Frontal cortex (tissue), 4 donors: ENCODE measurements around the gene PTPRF. TPM values are rescaled to one million over a fixed set of nuclear protein-coding genes. Genes with fewer than 3 reads are reported as not detected.
"Not testable (repeated sequence)": the region's sequence is repeated elsewhere in the genome, so short reads cannot be mapped to it uniquely, and the experiment has no call there.

Experiments
- DNase-seq, 2 donors: peaks; one replicate each; pipeline ENCODE4 v3.0.0; 2012; ENCODE audit warnings: low spot score in 2 of 2
- FAIRE-seq: peaks from 2 replicates; lab custom pipeline; 2012; peaks lifted over from hg19 to GRCh38; lab: Jason Lieb, UNC
- total RNA-seq: library from RNA; depleted of rRNA; stranded (reverse); fragments of >200 nt; gene quantifications from one replicate; pipeline ENCODE4 v1.2.3, GENCODE V29; 2014
- donor health status: control.
- donor health status: control.
- donor health status: control.

PTPRF gene
- 39.1 TPM for total RNA-seq

DNA sequence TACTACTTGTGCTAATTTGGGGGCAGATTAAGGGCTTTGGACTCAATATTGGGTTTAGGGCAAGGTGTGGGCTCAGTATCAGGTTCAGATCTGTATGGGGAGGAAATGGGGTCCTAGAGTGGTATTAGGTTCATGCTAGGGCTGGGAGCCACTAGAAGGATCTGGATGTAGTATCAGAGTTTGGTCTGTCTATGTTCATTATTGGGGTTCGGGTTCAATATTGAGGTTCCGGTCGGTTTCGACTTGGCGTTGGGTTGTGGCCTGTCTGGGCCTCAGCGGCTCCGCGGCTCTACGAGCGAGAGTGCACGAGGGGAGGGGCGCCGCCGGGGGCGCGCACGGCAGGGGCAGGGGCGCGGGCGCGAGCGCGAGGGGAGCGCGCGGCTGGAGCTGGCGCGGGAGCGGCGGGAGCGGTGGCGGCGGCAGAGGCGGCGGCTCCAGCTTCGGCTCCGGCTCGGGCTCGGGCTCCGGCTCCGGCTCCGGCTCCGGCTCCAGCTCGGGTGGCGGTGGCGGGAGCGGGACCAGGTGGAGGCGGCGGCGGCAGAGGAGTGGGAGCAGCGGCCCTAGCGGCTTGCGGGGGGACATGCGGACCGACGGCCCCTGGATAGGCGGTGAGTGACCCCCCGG, at the start of gene PTPRF:
Gene PTPRF, plus strand, starts transcription at position 401 of the 624 bp plus-strand sequence. CDS start 14,193 bp downstream, outside the sequence.
- FAIRE-seq (no peak), DNase-seq (peak; percentile 80 to 86)

DNA sequence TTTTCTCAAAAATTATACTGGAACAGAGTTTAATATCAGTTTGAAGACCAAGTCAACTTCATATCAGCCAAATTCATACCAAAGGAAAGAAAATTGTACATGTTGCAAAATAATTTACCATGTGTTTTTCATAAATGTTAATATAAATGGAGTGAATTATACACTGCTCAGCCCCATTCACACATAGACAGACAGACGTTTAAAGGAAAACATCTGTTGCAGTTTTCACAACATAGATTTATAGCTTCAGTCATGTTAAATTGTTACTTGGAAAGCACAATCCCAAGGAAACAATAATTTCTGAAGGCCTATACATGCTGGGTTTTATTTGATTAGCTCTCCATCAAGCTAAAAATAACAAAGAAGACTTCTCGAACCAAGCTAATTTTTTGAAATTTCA, 49.2 kb upstream of the PTPRF start:
- DNase-seq (no peak), FAIRE-seq (no peak)

DNA sequence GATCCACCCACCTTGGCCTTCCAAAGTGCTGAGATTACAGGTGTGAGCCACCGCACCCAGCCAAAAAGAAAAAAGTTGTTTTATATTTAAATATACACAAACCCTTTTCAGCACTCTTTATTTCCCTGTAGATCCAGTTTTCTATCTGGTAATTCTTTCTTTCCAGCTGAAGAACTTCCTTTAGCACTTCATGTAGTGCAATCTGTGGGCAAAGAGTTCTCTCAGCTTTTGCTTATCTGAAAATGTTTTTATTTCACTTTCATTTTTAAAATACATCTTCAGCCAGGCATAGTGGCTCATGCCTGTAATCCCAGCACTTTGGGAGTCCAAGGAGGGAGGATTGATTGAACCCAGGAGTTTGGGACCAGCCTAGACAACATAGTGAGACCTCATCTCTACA, 48.5 kb upstream of the PTPRF start:
- DNase-seq (no peak), FAIRE-seq (no peak)

DNA sequence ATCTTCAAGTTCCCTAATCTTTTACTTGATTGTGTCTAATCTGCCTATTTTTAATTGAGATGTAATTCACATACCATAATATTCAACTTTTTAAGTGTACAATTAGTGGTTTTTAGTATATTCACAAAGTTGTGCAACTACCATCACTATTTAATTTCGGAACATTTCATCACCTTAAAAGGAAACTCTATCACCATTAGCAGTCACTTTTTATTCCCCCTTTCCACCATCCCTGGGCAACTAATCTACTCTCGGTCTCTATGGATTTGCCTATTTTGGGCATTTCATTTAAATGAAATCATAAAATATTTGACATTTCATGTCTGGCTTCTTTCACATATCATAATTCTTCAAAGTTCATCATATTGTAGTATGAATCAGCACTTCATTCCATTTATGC, 46.3 kb upstream of the PTPRF start:
- FAIRE-seq (no peak), DNase-seq (no peak)

DNA sequence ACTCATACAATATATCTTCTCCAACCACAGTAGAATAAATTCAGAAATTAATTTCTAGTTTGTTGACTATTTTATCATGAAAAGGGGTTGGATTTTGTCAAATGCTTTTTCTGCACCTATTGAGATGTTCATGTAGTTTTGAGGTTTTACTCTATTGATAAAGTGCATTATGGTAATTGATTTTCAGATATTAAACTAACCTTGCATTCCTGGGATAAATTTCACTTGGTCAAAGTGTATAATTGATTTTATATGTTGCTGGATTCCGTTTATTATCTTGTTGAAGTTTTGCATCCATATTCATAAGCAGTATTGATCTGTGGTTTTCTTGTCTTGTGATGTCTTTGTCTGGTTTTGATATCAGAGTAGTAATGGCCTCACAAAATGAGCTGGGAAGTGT, 42.5 kb upstream of the PTPRF start:
- DNase-seq, result no peak
- no peak for FAIRE-seq

DNA sequence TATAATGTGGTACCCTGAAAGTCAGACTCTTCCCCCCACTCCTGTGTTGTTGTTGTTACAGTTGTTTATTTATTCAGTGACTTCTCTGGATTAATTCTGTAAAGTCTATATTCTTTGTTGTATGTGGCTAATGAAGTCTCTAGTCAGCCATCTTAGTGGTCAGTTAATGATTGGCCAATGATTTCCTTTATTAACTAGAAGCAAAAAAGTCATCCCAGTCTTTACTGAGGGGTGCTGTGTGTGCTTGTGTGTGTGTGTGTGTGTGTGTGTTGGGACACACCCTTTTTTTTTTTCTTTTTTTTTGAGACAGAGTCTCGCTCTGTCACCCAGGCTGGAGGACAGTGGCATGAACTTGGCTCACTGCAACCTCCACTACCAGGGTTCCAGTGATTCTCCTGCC, 39.6 kb upstream of the PTPRF start:
- no peak for FAIRE-seq
- no peak for DNase-seq

- DNase-seq (no peak), FAIRE-seq (no peak)
Observed at GRCh38 chr1:43492826-43493225, 37.9 kb upstream of the PTPRF start.

- no peak for FAIRE-seq
- DNase-seq, result no peak
Observed at GRCh38 chr1:43493661-43494450, 36.8 kb upstream of the PTPRF start.

DNA sequence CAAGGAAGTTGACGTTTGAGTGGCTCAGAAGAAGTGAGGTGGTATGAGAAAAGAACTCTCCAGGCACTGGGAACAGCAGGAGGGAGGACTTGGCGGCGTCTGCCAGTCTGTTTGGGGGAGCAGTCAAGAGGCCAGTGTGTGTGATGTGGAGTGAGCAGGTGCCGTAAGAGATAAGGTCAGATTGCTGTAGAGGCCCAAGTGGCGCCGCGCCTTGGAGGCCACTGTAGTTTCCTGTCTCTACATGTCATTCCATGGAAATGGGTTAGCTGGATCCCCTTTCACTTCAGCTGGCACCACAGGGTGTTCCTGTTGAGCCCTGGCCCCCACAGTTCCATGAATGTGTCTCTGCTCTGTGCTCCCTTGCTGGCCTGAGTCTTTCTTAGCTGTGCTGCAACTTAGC, 35.5 kb upstream of the PTPRF start:
- FAIRE-seq (no peak), DNase-seq (no peak)

DNA sequence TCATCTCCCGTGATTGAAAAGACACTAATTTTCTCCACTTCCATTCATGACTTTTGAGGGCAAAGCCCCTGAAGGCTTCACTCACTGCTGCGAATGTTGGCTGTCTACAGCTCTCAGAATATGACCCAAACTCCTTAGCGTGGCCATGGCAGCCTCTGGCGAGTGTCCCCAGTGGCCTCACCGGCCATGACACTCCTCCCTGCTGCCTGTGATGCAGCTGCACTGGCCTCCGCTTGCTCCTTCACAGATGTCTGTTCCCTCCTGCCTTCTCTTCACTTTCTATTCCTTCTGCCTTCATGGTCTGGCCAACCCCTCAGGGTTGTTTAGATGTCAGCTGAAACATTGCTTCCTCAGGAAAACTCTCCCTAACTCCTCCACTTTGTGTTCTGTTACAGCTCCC, 30.8 kb upstream of the PTPRF start:
- FAIRE-seq, result no peak
- DNase-seq, result no peak

- DNase-seq, FAIRE-seq: not testable (repeated sequence)
Observed at GRCh38 chr1:43501806-43502205, 28.9 kb upstream of the PTPRF start.

DNA sequence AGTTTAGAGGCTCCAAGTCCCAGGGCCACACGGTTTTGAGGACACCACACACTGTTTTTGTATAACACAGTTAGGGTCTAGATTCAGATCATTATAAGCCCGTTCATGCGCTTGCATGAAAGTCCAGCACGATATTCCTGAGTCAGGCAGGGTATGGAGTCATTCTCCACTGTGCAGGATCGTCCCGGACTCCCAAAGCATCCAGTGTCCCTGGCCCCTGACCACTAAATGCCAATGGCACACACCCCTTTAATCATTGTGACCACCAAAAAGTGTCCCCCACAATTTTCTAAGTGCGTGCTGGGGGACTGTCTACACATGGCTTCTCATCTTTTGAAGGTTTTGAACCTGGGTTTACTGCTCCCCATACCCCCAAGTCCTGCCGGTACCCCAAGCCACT, 27.1 kb upstream of the PTPRF start:
- FAIRE-seq (no peak), DNase-seq (no peak)

- FAIRE-seq, result no peak
- DNase-seq, result no peak
Observed at GRCh38 chr1:43505077-43505780, 25.5 kb upstream of the PTPRF start.

DNA sequence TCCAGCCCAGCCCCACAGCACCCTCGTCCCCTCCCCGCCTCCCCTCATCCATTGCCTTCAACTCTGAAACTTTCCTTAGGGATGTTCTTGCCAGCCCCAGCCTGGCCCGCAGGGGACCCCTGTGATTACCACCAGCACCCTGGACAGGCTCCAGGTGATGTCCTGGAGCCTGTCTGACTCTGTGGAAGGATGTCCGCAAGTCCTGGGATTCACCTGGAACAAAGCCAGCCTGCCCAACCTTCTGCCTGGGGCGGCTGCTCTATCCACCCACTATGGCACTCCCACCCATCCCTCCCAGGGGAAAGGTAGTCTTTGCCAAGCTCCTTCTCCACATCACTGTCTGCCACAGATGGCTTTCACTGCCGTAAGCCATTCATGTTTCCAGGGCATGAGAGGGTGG, 24.4 kb upstream of the PTPRF start:
- FAIRE-seq (no peak), DNase-seq (no peak)

DNA sequence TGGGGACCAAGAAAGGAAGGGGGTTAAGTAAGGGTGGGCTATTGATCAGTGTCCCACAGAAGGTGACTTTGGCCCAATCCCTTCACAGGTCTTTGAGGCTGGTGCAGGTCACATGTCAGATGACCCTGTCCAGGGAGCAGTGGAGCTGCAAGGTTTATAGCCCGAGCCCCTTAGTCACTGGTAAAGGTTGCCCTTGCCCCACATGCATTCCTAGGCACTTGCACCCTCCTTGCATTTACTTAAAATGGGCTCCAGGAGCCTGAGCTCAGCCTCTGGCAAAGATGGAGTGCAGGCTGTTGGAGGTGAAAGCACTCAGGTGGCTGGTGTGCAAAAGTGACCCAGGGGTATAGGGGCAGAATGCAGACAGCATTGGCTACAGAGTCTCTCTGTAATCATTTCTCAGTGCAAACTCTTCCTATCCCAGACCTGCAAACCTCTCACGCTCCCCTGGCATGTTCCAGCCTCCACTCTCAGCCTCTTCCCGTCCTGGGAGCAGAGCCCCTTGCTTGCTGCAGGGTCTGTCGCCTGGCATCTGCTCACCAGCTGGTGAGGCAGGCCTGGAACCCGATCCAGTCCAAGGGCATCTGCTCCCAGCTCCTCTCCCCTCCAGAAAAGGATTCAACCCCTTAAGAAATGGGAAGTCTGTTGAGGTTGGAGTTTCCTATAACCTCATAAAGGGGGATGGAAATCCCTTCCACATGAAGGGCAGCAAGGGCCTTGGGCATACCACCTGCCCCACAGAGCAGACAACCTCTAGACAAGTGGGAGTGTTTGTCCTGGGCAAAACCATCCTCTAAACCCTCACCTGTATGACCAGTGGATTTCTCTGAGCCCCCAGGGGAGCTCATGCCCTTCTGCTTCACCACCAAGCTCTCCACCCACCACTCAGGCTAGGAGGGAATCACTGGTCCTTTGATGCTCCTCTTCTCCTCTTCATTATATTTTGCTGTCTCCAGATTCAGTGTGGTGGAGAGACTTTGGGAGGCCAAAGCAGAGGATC, 23.1 kb upstream of the PTPRF start:
- DNase-seq (no peak), FAIRE-seq (no peak)

- DNase-seq, result no peak
- FAIRE-seq, result no peak
Observed at GRCh38 chr1:43509007-43509739, 21.5 kb upstream of the PTPRF start.

- FAIRE-seq (no peak), DNase-seq (no peak)
Observed at GRCh38 chr1:43509740-43510375, 20.8 kb upstream of the PTPRF start.

DNA sequence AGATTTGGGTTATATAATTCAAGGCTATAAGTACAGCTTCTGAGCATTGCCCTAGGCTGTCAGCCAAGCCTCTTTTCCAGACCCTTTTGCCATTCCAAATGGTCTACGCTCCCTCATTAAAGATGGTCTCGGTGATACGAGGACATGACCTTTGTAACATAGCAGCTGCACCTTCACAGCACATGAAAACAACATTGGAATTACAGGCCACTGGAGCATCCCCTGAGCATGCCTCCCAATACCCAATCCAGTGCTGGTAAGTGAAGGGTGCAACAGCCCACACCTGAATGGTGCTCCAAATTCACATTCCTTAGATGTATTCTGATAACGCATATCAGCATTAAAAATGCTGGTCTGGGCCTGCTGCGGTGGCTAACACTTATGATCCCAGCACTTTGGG, 20.1 kb upstream of the PTPRF start:
- DNase-seq (no peak), FAIRE-seq (no peak)

DNA sequence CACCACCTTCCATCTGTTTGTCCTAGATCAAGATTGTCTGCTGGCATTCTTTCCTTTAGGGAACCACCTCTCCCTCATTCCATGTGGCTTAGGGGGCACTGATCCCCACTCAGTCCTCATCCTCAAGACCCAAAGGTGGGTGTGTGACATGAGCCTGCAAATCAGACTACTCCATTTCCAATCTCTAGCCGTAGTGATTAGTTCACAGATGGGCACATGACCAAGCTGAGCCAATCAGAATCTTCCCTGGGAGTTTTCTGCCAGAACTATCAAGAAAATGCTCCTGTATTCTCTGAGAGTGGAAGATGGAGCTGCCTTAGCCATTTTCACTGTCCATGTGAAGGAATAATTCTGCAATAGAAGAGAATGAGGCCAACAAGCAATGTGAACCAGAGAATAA, 19.3 kb upstream of the PTPRF start:
- FAIRE-seq, result no peak
- no peak for DNase-seq
